EH (cell line): ENCODE measurements around the gene PISD.

ENCODE experiments used
- DNase-seq: peaks from one replicate; pipeline ENCODE4 v3.0.0-alpha.2; 2015; ENCODE audit warnings: low read depth

Gene PISD

GRCh38 chr22:31652911-31653684, 8.9 kb downstream of the PISD start:
- DNase-seq, result no peak

- no peak for DNase-seq
Observed at GRCh38 chr22:31652088-31652487, 9.9 kb downstream of the PISD start.

- DNase-seq, result no peak
Observed at GRCh38 chr22:31651664-31652063, 10.4 kb downstream of the PISD start.

DNA sequence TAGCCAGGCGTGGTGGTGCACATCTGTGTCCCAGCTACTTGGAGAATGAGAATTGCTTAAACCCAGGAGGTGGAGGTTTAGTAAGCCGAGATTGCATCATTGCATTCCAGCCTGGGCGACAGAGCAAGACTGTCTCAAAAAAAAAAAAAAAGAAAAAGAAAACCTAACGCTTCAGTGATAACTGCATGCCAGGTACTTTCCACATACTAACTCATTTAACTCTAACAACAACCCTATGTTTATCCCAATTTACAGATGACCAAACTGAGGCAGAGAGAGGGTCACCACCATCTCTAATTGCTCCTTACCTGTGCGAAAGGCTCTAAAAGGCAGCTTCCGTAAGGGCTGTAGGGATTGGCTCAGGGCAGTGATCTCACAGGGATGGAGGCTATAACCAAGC, 11.6 kb downstream of the PISD start:
- DNase-seq, result peak; percentile 85

GRCh38 chr22:31647523-31648320, 14.3 kb downstream of the PISD start:
- peak; percentile 88 for DNase-seq

- DNase-seq, result no peak
Observed at GRCh38 chr22:31647066-31647465, 14.9 kb downstream of the PISD start.

- peak; percentile 99 for DNase-seq
Observed at GRCh38 chr22:31646186-31647019, 15.6 kb downstream of the PISD start.

GRCh38 chr22:31639436-31640039, 22.5 kb downstream of the PISD start:
- no peak for DNase-seq

- DNase-seq, result no peak
Observed at GRCh38 chr22:31637891-31638618, 24.0 kb downstream of the PISD start.

DNA sequence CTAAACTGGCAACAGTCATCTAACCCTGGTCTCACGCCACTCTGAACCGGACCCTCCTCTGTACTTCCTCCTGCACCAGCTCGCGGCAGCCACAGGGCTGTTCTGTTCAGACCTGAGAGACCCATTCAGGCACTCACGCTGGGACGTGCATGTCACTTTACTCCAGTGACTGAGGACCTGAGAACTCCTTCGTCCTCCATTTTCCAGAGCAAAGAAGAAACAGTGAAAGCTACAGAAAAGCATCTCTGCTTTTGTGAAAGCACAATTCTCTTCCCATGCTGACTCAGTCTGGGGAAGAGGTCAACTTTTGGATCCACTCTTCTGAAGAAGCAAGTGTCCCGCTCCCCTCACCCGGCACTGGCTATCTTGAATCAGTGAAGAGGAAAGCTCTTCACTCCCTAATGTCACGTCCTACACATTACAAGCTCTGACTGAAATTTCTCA, 24.5 kb downstream of the PISD start:
- DNase-seq, result no peak

DNA sequence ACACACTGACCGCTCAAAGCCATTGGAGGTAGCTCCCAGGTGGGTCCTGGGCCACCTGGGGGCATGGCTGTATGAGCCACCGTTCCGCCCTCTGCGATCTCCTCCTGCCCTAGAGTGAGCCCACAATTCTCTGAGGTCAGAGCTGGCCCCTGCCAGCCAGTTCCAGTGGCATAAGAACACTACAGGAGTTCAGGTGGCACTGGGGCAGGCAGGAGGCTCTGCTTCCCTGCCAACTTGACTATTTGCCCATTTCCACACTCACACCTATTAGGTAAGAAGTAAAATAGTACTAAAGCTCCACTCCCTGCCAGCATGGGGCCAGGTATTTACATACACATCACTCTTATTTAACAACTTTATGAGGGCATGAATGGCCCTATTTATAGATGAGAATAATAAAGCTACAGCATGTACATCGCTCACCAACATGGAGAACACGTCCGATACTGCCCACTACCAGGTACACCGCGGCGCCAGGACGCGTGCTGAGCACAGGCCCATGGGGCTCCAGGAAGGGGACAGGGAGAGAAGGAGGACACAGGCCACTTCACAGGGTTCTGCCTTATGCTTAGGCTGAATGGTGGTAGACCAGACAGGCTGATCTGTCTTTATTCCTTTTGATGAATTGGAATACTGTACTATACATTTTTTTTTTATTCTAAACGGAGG, 26.2 kb downstream of the PISD start:
- DNase-seq, result no peak

DNA sequence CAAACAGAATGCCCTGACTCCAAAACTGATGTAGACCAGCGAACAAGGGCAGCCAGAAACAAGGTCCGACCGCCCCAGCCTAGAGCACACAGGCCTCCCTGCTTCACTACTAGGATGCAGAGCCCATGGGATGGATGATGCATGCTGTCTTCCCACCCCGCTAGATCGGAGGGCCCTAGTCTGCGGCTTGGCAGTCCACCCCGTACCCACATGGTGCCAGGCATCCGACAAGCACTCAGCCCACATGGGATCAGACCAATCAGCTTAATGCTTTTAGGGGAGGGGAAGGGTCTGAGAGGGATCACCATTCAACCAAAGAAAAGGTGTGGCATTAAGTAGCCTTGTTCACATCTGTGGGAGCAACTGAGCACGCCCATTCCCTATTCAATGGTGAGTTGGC, 30.6 kb downstream of the PISD start:
- no peak for DNase-seq

- DNase-seq, result peak; percentile 85
Observed at GRCh38 chr22:31630331-31631329, 31.4 kb downstream of the PISD start.

DNA sequence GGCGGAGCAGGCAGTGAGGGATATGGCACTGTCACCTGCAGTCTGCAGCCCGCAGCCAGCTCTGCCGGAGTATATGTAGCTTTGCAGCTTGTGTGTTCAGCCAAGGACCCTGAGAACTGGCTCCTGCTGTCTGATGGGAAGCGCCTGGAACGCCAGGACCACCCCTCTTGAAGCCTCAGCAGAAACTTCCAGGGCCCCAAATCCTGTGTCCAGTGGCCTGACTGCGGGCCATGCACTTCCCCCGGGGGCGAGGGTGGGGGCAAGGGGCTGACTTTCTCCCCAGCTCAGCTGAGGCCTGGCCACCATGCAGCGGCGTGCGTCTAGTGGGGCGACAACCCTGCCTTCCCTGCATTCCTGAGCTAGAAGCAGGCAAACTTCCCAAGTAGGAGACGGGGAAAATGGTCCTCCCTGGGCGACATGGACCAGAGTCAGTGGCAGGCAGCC, 32.3 kb downstream of the PISD start:
- DNase-seq, result no peak

- DNase-seq, result no peak
Observed at GRCh38 chr22:31628969-31629708, 32.9 kb downstream of the PISD start.

DNA sequence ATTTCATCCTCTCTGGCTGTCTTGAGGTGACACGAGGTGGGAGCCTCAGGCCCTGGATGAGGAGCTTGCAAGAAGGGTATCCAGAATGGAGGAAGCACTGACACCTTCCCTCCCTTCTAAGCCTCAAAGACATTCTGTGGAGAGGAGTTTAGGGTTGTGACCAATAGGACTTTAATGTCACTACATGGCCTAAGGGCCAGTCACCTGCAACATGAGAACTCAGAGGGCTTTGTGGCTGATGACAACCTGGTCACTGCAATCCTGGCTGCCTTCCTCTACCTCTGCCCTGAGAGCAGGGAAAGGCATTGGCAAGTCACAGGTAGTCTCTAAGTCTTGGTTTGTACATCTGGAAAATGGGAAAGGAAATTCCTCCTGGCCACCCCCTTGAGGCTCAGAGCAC, 33.7 kb downstream of the PISD start:
- no peak for DNase-seq

DNA sequence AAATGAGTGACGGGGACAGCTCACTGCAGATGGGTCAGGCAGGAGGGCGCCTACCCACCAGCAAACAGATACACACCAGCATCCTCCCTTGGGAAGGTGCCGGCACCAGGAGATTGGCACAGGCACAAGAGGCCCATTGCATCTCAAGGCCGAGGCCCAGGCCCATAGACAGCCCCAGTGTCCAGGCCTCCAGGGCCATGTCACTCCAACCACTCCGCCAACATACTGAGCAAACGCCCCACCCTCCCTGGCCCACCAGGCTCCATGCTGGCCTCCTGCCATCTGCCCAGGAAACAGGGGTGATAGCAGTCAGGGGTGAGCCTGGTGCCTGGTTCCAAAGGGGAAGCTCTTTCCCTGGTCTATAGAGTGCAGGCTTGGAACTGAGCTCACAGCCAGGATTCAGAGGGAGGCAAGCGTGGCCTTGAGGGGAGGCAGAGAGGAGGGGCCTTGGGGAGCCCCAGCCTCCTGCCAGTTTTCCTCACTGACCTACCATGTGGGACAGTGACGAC, 34.7 kb downstream of the PISD start:
- no peak for DNase-seq

DNA sequence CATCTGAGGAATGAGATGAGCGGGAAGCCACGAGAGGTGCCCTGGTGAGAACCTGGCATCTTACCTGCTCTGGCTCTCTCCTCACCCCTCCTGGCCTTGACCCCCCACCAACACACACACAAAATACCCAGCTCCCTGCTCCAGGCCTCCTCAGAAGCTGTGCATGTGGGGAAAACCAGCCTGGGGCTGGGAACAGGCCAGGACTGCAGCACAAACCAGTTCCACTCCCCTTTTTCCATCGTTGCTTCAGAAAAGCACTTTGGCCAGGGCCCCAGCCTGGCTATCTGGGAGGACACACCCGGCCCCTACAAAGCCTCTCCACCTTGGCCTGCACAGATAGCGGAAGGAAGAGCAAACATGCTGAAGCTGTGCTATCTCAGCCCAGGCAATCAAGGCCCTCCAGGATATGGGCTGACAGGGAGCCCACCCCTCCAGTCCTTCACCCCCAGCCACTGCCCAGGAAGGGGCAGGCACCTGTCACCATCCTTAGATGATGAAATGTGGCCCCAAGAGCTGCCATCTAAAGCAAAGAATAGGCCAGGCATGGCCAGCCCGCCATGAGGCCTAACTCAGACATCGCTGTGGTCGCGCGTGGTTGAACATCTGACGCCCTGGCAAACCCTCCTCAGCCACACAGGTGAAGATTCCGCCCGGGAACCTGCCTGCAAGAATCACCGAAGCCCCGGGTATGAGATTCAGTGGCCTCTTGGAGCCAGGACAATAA, 35.4 kb downstream of the PISD start:
- no peak for DNase-seq
